Fibroblast of pulmonary artery (primary cell): Measurements from ENCODE around the gene CCDC187.
"Not testable (repeated sequence)": the region's sequence is repeated elsewhere in the genome, so short reads cannot be mapped to it uniquely, and the experiment has no call there.

Source experiments
- DNase-seq: peaks from one replicate; pipeline ENCODE4 v3.0.0-alpha.2; 2010; ENCODE audit warnings: low read depth
- H3K4me3 ChIP-seq: replicated peaks from 2 replicates; pipeline ENCODE4 v1.5.1; 2011; ENCODE audit warnings: low read depth, mild to moderate bottlenecking, control low read depth, low read length, moderate library complexity
- CTCF ChIP-seq: IDR thresholded peaks from 2 replicates; pipeline ENCODE4 v1.5.1; 2011; ENCODE audit warnings: mild to moderate bottlenecking, control low read depth, low read length, inconsistent platforms; ENCODE audit errors: missing control alignments

Gene CCDC187

DNA sequence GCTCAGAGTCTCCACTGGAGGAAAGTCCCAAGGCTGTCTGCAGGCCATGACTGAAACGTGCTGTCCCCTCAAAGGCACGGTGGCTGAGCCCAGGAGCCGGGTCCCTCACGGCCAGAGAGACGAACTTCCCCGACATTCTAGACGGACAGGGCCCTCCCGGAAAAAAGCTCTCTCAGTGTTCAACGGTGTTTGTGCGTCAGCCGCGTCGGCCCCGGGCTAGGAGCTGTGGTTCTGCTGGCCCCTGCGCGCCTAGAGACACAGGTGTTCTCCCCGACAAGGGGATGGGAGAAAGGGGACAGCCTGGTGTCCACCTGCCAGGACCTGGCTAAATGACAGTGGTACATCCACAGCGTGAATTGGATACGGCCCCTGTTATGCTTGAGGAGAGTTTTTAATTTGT lies 17.7 kb upstream of the CCDC187 start:
- no peak overlapping the region for H3K4me3 ChIP-seq
- no peak for DNase-seq
- TF ChIP-seq CTCF, result no peak

- H3K4me3 ChIP-seq, DNase-seq: not testable (repeated sequence)
Observed at GRCh38 chr9:136320972-136321371, 17.1 kb upstream of the CCDC187 start.

DNA sequence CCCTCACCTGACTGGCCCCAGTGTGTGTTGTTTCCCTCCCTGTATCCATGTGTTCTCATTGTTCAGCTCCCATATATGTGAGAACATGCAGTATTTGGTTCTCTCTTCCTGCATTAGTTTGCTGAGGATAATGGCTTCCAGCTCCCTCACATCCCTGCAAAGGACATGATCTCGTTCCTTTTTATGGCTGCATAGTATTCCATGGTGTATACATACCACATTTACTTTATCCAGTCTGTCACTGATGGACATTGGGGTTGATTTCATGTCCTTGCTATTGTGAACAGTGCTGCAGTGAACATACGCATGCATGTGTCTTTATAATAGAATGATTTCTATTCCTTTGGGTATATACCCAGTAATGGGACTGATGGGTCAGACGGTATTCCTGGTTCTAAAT lies 16.1 kb upstream of the CCDC187 start:
- H3K4me3 ChIP-seq, DNase-seq: not testable (repeated sequence)

- DNase-seq, H3K4me3 ChIP-seq: not testable (repeated sequence)
Observed at GRCh38 chr9:136319244-136319643, 15.3 kb upstream of the CCDC187 start.

GRCh38 chr9:136318776-136319241 lies 14.9 kb upstream of the CCDC187 start:
- no peak overlapping the region for H3K4me3 ChIP-seq
- TF ChIP-seq CTCF, result no peak
- no peak for DNase-seq

DNA sequence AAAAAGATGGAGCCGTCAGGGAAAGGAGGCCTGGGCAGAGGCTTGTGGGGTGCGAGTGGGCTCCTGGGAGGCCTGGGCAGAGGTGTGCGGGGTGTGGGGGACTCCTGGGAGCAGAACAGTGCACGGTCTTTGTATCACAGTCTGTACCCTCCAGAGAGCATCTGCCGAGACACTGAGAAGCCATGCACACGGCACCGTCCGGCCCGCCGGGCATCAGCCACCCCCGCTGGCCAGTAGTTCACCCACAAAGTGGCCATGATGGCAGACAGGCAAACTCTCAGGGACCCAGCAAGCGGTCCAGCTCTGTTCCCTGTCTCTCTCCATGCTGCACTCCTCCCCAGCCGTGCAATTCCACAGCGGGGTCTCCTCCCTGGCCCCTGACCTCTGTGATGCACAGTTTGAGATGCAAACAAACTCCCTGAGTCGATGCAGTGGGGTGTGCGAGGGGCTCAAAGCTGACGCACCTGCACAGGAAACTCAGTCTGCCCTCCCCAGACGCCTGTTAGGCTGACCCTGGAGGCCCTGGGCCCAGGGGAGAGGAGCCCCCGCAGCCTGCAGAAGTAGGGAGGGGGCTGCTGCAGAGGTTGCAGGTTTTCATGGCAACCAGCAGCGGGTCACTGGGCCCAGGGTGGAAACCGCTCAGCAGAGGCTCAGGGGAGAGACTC lies 14.3 kb upstream of the CCDC187 start:
- no peak for DNase-seq
- no peak for TF ChIP-seq CTCF
- no peak overlapping the region for H3K4me3 ChIP-seq

DNA sequence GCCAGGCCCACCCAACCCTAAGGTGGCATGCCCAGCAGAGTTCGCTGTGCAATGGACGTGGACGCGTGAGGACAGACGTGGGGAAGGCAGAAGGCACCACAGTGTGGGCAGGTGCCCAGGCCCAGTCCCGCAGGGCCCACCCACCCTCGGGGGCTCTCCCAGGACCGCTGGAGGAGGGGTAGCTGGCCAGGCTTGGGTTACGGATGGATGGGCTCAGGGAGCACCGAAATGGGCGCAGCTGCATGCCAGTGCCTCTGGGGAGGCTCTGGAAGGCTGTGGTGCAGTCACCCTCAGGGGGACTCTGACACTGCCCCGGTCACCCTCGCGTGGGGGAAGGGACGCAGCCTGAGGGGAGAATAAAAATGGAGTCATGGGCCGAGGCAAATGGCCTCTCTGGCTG lies 13.8 kb upstream of the CCDC187 start:
- H3K4me3 ChIP-seq, result no peak overlapping the region
- no peak for DNase-seq
- TF ChIP-seq CTCF, result no peak

- H3K4me3 ChIP-seq, result no peak overlapping the region
- no peak for DNase-seq
- no peak for TF ChIP-seq CTCF
Observed at GRCh38 chr9:136316896-136317676, 13.2 kb upstream of the CCDC187 start.
